HepG2 (cell line): Measurements from ENCODE around the gene KBTBD3. TPM values are rescaled to one million over a fixed set of nuclear protein-coding genes. Genes with fewer than 3 reads are reported as not detected.
A peak's percentile ranks its signal among the peaks of the same experiment; 100 is the strongest.

Source experiments
- ATAC-seq: fragments of 200-7000 bp; cut with Tn5 transposase; 3 replicates; pipeline ENCODE4 v1.9.1; 2020; ENCODE audit warnings: mild to moderate bottlenecking, moderate library complexity
- BruUV-seq: library from RNA; stranded (reverse); fragments of 400-500 nt; replicated peaks from 2 replicates; lab custom pipeline; 2021; lab: Mats Ljungman, UMichigan
- CTCF ChIA-PET: fragments of 300-600 bp; formaldehyde crosslinking; extraction: SDS; loops from one replicate; lab custom pipeline; 2021; ENCODE audit warnings: low total read pairs, inconsistent platforms, low intra/inter-chr PET ratio; lab: Yijun Ruan, JAX
- POLR2A ChIA-PET: fragments of 350-600 bp; sonication (Branson Sonifier 250); formaldehyde crosslinking; loops from one replicate; lab custom pipeline; 2020; ENCODE audit warnings: antibody characterized with exemption, inconsistent platforms; lab: Yijun Ruan, JAX
- DNase-seq: peaks from one replicate; pipeline ENCODE4 v3.0.0-alpha.2; 2015; ENCODE audit warnings: low spot score
- FAIRE-seq: peaks from 3 replicates; lab custom pipeline; 2011; peaks lifted over from hg19 to GRCh38; lab: Jason Lieb, UNC
- H2AFZ ChIP-seq: one replicate; pipeline ENCODE4 v1.6.1; 2011; ENCODE audit warnings: low read length, inconsistent platforms
- H3K27ac ChIP-seq: fragments of 300-600 bp; 3 replicates; pipeline ENCODE4 v1.8.0; 2011; ENCODE audit warnings: mixed run types, mild to moderate bottlenecking, mixed read lengths, low read length, inconsistent platforms; ENCODE audit not compliant: insufficient read depth; ENCODE audit errors: extremely low read length
- H3K27me3 ChIP-seq, 2 experiments: fragments of 200-600 bp in 1 of 2; 2 replicates in 1 of 2; 3 replicates in 1 of 2; pipeline versions ENCODE4 v1.6.0 to v1.8.0; 2011; ENCODE audit warnings: low read length in 2 of 2, mild to moderate bottlenecking in 2 of 2, moderate library complexity in 2 of 2, inconsistent platforms in 1 of 2; ENCODE audit not compliant: insufficient read depth in 2 of 2, control insufficient read depth in 1 of 2
- H3K36me3 ChIP-seq, 2 experiments: fragments of 200-600 bp in 1 of 2; replicated peaks in 1 of 2; 2 replicates in 1 of 2; 3 replicates in 1 of 2; pipeline versions ENCODE4 v1.5.1 to v1.8.0; 2011; ENCODE audit warnings: low read length in 2 of 2, inconsistent platforms in 1 of 2; ENCODE audit not compliant: insufficient read depth in 2 of 2, control insufficient read depth in 1 of 2
- H3K4me1 ChIP-seq: 2 replicates; pipeline ENCODE4 v1.5.1; 2012; ENCODE audit warnings: low read length, inconsistent platforms; ENCODE audit not compliant: insufficient read depth
- H3K4me2 ChIP-seq: 2 replicates; pipeline ENCODE4 v1.6.0; 2011; ENCODE audit warnings: low read depth, low read length, inconsistent platforms
- H3K4me3 ChIP-seq, 3 experiments: fragments of 200-600 bp in 1 of 3; sonication (generic), shearing (Covaris generic) in 1 of 3; replicated peaks in 1 of 3; 2 replicates each; pipeline ENCODE4 v1.5.1; 2011 to 2016; ENCODE audit warnings: low read length in 3 of 3, inconsistent platforms in 2 of 3, low read depth in 2 of 3, mild to moderate bottlenecking in 2 of 3, control low read depth in 1 of 3, mixed read lengths in 1 of 3; ENCODE audit not compliant: insufficient read depth in 1 of 3
- H3K79me2 ChIP-seq: one replicate; pipeline ENCODE4 v1.6.1; 2011; ENCODE audit warnings: low read length, inconsistent platforms; ENCODE audit not compliant: insufficient read depth
- H3K9ac ChIP-seq: 2 replicates; pipeline ENCODE4 v1.6.0; 2011; ENCODE audit warnings: mild to moderate bottlenecking, low read depth, low read length, inconsistent platforms; ENCODE audit not compliant: insufficient read depth
- H3K9me3 ChIP-seq: 2 replicates; pipeline ENCODE4 v1.5.1; 2012; ENCODE audit warnings: mild to moderate bottlenecking, low read length
- H4K20me1 ChIP-seq: 2 replicates; pipeline ENCODE4 v1.6.0; 2011; ENCODE audit warnings: inconsistent platforms, mild to moderate bottlenecking, low read length, moderate library complexity; ENCODE audit not compliant: insufficient read depth
- CBFB ChIP-seq: sonication (generic); formaldehyde crosslinking; IDR thresholded peaks from 2 replicates; pipeline ENCODE4 v1.4.0; 2020; ENCODE audit warnings: missing genetic modification reagents
- CEBPB ChIP-seq: IDR thresholded peaks from 2 replicates; pipeline ENCODE4 v1.6.1; 2011; ENCODE audit warnings: low read depth, low read length, improper control_type of control experiment, borderline replicate concordance
- CEBPG ChIP-seq: IDR thresholded peaks from 2 replicates; pipeline ENCODE4 v1.6.1; 2016
- FOXA3 ChIP-seq: IDR thresholded peaks from 2 replicates; pipeline ENCODE4 v1.6.1; 2016; ENCODE audit warnings: missing genetic modification reagents, missing compliant biosample characterization
- FOXP1 ChIP-seq, 2 experiments: fragments of 450-650 bp in 1 of 2; IDR thresholded peaks; 2 replicates each; pipeline ENCODE4 v1.6.1; 2017 to 2018; ENCODE audit warnings: antibody characterized with exemption in 1 of 2
- JUNB ChIP-seq: sonication (generic); formaldehyde crosslinking; IDR thresholded peaks from 2 replicates; pipeline ENCODE4 v1.8.0; 2022; ENCODE audit warnings: missing genetic modification reagents, mild to moderate bottlenecking, borderline replicate concordance
- KDM1A ChIP-seq: IDR thresholded peaks from 2 replicates; pipeline ENCODE4 v1.6.1; 2016; ENCODE audit warnings: missing compliant biosample characterization
- MYNN ChIP-seq: sonication (generic); formaldehyde crosslinking; IDR thresholded peaks from 2 replicates; pipeline ENCODE4 v1.4.0; 2020; ENCODE audit warnings: mild to moderate bottlenecking, low read depth, missing genetic modification reagents
- NFE2L2 ChIP-seq: fragments of 150-350 bp; IDR thresholded peaks from 2 replicates; pipeline ENCODE4 v1.6.1; 2014; ENCODE audit warnings: low read length
- SAFB2 ChIP-seq: sonication (generic); formaldehyde crosslinking; IDR thresholded peaks from 2 replicates; pipeline ENCODE4 v1.5.1; 2020; ENCODE audit warnings: missing genetic modification reagents, low read depth, mild to moderate bottlenecking, borderline replicate concordance
- SALL1 ChIP-seq: sonication (generic); formaldehyde crosslinking; IDR thresholded peaks from 2 replicates; pipeline ENCODE4 v1.8.0; 2022; ENCODE audit warnings: mild to moderate bottlenecking, missing genetic modification reagents
- SMYD3 ChIP-seq: sonication (generic); formaldehyde crosslinking; IDR thresholded peaks from 2 replicates; pipeline ENCODE4 v1.8.1; 2023; ENCODE audit warnings: mild to moderate bottlenecking, missing genetic modification reagents
- ZNF12 ChIP-seq: sonication (generic); formaldehyde crosslinking; IDR thresholded peaks from 2 replicates; pipeline ENCODE4 v1.5.0; 2020; ENCODE audit warnings: missing genetic modification reagents
- ZNF644 ChIP-seq: IDR thresholded peaks from 2 replicates; pipeline ENCODE4 v1.6.1; 2016; ENCODE audit warnings: low read depth
- ZNF749 ChIP-seq: sonication (generic); formaldehyde crosslinking; IDR thresholded peaks from 2 replicates; pipeline ENCODE4 v1.8.0; 2022; ENCODE audit warnings: mild to moderate bottlenecking, missing genetic modification reagents, moderate library complexity, borderline replicate concordance
- WGBS: methylation state at CpG from one replicate; pipeline ENCODE4 v1.1.6; 2017; ENCODE audit warnings: low lambda C conversion rate; 5-methylcytosine and 5-hydroxymethylcytosine counted together
- in situ Hi-C: cut with HindIII; loops from 2 replicates; pipeline ENCODE4 v1.10.0; 2017; ENCODE audit warnings: low pct_unique_long_range_greater_than_20kb; ENCODE audit not compliant: extremely low pct_ligation_motif_present
- intact Hi-C: fragments of 100-400 bp; cut with micrococcal nuclease; formaldehyde crosslinking; loops from one replicate; pipeline ENCODE4 v1.10.0; 2022; ENCODE audit not compliant: unreplicated experiment
- polyA plus RNA-seq, 8 experiments: library from polyadenylated mRNA; depleted of rRNA in 3 of 8; stranded (reverse) in 7 of 8; unstranded in 1 of 8; fragments of >200 nt; fragmentation: Illumina TruSeq in 4 of 8; extraction: Trizol in 4 of 8; gene quantifications; 2 replicates each; pipeline versions ENCODE4 v1.2.1 to v1.2.3, GENCODE V29; 2011 to 2016; ENCODE audit warnings: low read depth in 4 of 8, missing spikeins in 1 of 8, mixed read lengths in 1 of 8; ENCODE audit not compliant: insufficient read depth in 1 of 8
- total RNA-seq, 5 experiments: library from RNA; depleted of rRNA; stranded (reverse); fragments of >200 nt; fragmentation: Illumina TruSeq; extraction: Trizol; gene quantifications; 2 replicates each; pipeline ENCODE4 v1.2.3, GENCODE V29; 2016; ENCODE audit warnings: low read depth in 1 of 5
- TF ChIP-seq, protein P1 (sequence below): IDR thresholded peaks from 2 replicates; pipeline ENCODE4 v1.6.1; 2016; ENCODE audit warnings: low read depth
- TF ChIP-seq, protein P2 (sequence below), 2 experiments: fragments of 450-650 bp in 1 of 2; sonication (generic) in 1 of 2; formaldehyde crosslinking; IDR thresholded peaks; 2 replicates each; pipeline versions ENCODE4 v1.5.0 to v1.8.0; 2020 to 2022; ENCODE audit warnings: mild to moderate bottlenecking in 1 of 2, missing genetic modification reagents in 1 of 2
- TF ChIP-seq, protein P3 (sequence below): sonication (generic); formaldehyde crosslinking; conservative IDR thresholded peaks from 2 replicates; pipeline ENCODE4 v1.4.0; 2020; ENCODE audit warnings: mild to moderate bottlenecking, missing genetic modification reagents, moderate library complexity

KBTBD3 gene
- total and polyA plus RNA-seq, 2 of the 13 experiments (the other 11 are each of a cell fraction or from before 2014, with no cell fraction given) = 1.8 to 7.4 TPM

DNA sequence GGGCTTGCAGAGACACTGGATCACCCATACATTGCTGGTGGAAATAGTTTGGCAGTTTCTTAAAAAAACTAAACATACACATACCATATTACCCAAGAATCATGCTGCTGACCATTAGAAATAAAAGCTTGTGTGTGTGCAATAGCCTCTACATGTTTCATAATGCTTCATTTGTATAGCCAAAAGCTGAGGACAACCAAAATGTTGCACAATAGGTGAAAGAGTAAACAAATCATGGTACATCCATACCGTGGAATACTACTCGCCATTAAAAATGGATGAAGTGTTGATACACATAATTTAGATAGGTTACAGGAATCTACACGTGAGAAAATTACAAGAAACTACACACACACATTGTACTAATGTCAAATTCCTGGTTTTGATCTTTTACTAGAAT is 6.5 kb downstream of the KBTBD3 start:
- in situ Hi-C loops = no loop called here
- intact Hi-C loops = loop anchor here (10.0 kb wide), 1 partner anchor 1124 kb away; no protein-coding TSS in a partner anchor
- Histone ChIP-seq H3K9me3 (no peaks in the 10 kb centered on the region), H3K4me3 (no peak overlapping the region), H3K79me2 (no peaks in the 10 kb centered on the region), H3K4me1 (peaks cover 4% of the 10 kb centered on the region), H4K20me1 (no peaks in the 10 kb centered on the region)
- CTCF ChIA-PET = no interaction called here
- FAIRE-seq (no peak), ATAC-seq (no peak), DNase-seq (peak; percentile 35)
- 70% methylated on average over 3 of the region's 3 CpGs for WGBS
- BruUV-seq = no TSS peak
- POLR2A ChIA-PET = no interaction called here
- TF ChIP-seq FOXA3 (0 out of 2 replicates have a peak, but pooled peaks have one; percentile 8), CBFB (CRISPR knock-in tag) (no peak), ZNF644 (CRISPR knock-in tag) (0 out of 2 replicates have a peak, but pooled peaks have one; percentile 43), SAFB2 (CRISPR knock-in tag) (no peak), NFE2L2 (no peak), SALL1 (no peak), KDM1A (peak; percentile 56; the same call in 1 of the 2 replicates), MYNN (CRISPR knock-in tag) (no peak), FOXP1 (IDR thresholded peaks at IDR 0.05) (0 out of 2 replicates have a peak, but pooled peaks have one; percentile 12), FOXP1 (CRISPR knock-in tag; IDR thresholded peaks at IDR 0.05) (no peak), SMYD3 (CRISPR knock-in tag) (no peak), JUNB (no peak), CEBPG (CRISPR knock-in tag) (peak; percentile 81), CEBPB (peak; percentile 96), ZNF12 (no peak), ZNF749 (CRISPR knock-in tag) (no peak)
- TF ChIP-seq, protein P1, sequence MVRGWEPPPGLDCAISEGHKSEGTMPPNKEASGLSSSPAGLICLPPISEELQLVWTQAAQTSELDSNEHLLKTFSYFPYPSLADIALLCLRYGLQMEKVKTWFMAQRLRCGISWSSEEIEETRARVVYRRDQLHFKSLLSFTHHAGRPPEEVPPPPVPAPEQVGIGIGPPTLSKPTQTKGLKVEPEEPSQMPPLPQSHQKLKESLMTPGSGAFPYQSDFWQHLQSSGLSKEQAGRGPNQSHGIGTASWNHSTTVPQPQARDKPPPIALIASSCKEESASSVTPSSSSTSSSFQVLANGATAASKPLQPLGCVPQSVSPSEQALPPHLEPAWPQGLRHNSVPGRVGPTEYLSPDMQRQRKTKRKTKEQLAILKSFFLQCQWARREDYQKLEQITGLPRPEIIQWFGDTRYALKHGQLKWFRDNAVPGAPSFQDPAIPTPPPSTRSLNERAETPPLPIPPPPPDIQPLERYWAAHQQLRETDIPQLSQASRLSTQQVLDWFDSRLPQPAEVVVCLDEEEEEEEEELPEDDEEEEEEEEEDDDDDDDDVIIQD = 0 out of 2 replicates have a peak, but pooled peaks have one; percentile 21
- TF ChIP-seq, protein P2, sequence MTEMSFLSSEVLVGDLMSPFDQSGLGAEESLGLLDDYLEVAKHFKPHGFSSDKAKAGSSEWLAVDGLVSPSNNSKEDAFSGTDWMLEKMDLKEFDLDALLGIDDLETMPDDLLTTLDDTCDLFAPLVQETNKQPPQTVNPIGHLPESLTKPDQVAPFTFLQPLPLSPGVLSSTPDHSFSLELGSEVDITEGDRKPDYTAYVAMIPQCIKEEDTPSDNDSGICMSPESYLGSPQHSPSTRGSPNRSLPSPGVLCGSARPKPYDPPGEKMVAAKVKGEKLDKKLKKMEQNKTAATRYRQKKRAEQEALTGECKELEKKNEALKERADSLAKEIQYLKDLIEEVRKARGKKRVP (CRISPR knock-in tag; IDR thresholded peaks at IDR 0.05) = peak in 1 of 2 experiments; percentile 92; a peak in 2 of 4 replicates
- TF ChIP-seq, protein P3, sequence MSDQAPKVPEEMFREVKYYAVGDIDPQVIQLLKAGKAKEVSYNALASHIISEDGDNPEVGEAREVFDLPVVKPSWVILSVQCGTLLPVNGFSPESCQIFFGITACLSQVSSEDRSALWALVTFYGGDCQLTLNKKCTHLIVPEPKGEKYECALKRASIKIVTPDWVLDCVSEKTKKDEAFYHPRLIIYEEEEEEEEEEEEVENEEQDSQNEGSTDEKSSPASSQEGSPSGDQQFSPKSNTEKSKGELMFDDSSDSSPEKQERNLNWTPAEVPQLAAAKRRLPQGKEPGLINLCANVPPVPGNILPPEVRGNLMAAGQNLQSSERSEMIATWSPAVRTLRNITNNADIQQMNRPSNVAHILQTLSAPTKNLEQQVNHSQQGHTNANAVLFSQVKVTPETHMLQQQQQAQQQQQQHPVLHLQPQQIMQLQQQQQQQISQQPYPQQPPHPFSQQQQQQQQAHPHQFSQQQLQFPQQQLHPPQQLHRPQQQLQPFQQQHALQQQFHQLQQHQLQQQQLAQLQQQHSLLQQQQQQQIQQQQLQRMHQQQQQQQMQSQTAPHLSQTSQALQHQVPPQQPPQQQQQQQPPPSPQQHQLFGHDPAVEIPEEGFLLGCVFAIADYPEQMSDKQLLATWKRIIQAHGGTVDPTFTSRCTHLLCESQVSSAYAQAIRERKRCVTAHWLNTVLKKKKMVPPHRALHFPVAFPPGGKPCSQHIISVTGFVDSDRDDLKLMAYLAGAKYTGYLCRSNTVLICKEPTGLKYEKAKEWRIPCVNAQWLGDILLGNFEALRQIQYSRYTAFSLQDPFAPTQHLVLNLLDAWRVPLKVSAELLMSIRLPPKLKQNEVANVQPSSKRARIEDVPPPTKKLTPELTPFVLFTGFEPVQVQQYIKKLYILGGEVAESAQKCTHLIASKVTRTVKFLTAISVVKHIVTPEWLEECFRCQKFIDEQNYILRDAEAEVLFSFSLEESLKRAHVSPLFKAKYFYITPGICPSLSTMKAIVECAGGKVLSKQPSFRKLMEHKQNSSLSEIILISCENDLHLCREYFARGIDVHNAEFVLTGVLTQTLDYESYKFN (CRISPR knock-in tag) = no peak
- TF ChIP-seq, all 625 proteins: peak for 8
- Histone ChIP-seq H3K36me3 (no peaks in the 10 kb centered on the region), H3K27me3 (no peaks in the 10 kb centered on the region), H3K4me2 (no peak overlapping the region), H2AFZ (no peak overlapping the region), H3K9ac (no peak overlapping the region), H3K27ac (no peak overlapping the region)
